GM18526 (cell line): ENCODE results near the gene CCDC120.

ENCODE experiments used
- POLR2A ChIP-seq: IDR thresholded peaks from 3 replicates; pipeline ENCODE4 v1.6.1; 2011; ENCODE audit not compliant: insufficient read length; ENCODE audit errors: extremely low read depth

Gene CCDC120

DNA sequence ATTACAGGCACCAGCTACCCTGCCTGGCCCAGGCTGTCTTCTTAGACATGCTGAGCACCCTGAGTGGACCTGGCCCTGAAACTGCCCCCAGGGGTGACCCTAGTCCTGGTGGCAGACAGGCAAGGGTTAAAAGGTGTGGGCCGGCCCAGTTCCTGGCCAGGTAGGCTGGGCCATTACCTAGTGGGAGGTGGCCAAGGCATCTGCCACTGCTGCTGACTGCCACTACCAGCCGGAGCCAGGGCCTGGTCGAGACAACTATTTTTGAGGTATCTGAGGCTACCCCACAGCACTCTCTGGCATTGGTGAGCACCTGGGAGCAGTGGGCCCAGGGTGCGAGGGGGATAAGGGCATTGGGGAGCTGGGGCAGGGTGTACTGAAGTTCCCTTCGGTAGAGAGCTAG, at the start of gene CCDC120:
TSS of gene CCDC120 (plus strand) at position 206 of the 400 bp plus-strand sequence. CDS start 3,043 bp downstream, outside the sequence.
- TF ChIP-seq POLR2A: no peak

DNA sequence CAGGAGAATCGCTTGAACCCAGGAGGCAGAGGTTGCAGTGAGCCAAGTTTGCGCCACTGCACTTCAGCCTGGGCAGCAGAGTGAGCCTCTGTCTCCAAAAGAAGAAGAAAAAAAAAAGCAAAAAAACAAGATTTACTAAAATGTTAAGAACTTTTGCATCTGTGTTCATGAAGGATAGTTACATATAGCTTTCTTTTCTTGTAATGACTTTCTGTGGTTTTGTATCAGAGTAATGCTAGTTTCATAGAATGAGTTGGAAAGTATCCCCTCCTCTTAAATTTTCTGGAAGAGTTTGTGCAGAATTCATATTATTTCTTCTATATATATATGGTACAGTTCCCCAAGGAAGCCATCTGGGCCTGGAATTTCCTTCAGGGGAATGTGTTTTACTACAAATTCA, 39.7 kb upstream of the CCDC120 start:
- TF ChIP-seq POLR2A: no peak

GRCh38 chrX:49019599-49020249, 39.1 kb upstream of the CCDC120 start:
- no peak for TF ChIP-seq POLR2A

GRCh38 chrX:49029876-49030275, 28.9 kb upstream of the CCDC120 start:
- no peak for TF ChIP-seq POLR2A

DNA sequence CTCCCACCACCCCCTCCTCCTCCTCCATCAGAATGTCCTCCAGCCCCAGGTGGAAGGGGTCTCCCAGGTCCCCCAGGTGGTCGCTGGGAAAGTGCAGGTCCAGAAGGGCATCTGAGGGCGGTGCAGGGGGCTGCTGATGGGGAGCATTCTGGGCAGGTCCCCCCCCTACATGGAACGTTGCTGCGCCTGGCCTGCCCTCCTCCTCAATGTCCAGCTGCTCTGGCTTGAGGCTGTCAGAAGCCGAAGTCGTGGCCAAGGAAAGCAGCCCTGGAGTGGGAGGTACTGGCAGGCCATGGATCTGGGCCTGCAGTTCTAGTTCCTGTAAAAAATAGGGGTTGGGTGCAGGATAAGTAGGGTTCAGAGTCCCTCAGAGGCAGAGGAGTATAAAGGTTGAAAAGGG, 28.5 kb upstream of the CCDC120 start:
- TF ChIP-seq POLR2A: no peak

GRCh38 chrX:49037883-49038475, 20.8 kb upstream of the CCDC120 start:
- TF ChIP-seq POLR2A: no peak

- TF ChIP-seq POLR2A: no peak
Measured at GRCh38 chrX:49039598-49040375, 19.0 kb upstream of the CCDC120 start.

DNA sequence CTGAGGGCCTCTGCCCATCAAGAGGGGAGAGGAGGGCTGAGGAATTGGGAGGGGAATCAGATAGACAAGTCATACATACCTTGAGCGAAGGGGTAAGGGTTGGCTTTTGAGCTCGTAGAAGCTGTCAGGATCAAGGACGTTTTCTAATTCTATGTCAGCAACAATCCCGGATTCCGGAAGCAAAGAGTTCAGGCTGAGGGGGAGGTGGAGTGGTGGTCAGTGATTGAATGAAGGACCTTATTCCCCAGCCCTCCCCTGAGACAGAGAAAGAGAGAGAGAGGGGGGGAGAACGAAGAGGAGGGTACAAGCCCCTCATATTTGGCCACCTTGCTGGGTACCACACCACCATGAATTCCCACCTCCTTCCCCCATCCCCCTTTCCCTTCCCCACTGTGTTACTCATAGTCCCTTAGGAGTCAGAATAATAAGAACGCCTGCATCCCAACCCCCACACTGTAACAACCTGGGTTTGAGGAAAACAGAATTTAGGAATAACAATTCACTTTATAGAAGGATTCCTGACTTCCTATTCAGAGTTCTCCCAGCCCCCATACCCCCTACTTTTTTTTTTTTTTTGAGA, 18.3 kb upstream of the CCDC120 start:
- no peak for TF ChIP-seq POLR2A

DNA sequence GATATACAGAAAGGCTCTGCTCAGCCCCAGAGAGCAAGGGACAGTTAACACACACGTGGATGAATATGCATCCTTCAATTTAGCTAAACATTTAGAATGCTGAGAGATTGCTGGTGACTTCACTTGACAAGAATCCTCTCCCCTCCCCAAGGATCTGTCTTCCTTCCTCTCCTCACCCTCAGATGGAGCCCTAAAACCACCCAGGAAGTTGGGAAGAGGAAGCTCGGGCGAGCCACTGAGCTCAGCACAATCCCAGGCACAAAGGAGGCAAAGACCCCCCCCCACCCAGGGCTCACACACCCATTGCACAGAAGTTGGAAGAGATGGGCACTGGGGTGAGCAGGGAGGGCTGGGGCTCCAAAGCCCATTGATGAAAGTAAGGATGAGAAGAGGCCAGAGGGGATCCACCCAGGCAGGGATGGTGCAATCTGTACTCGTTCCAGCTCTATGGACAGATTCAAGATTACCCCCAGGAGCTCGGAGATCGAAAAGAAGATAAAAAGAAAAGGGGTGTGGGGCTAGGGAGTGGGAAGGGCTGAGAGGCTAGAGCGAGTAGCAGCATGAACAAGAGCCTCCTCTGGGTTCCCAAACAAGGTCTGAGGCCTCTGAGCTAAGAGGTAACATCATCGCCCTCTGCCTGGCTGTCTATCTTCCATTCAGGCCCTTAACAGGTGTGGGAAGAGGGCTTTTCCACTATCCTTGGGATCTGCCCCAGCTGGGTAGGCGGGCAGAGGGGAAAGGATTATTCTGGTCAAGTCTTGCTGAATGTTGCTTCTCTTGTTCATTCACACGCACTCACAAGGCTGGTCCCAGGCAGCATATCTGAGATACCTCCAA, 16.8 kb upstream of the CCDC120 start:
- no peak for TF ChIP-seq POLR2A

- TF ChIP-seq POLR2A: no peak
Measured at GRCh38 chrX:49042581-49043219, 16.1 kb upstream of the CCDC120 start.

- TF ChIP-seq POLR2A: no peak
Measured at GRCh38 chrX:49043220-49043986, 15.4 kb upstream of the CCDC120 start, which contains the start of gene TFE3. TFE3 (minus strand) TSS chrX:49043357; CDS start chrX:49043226, 131 bp downstream.

DNA sequence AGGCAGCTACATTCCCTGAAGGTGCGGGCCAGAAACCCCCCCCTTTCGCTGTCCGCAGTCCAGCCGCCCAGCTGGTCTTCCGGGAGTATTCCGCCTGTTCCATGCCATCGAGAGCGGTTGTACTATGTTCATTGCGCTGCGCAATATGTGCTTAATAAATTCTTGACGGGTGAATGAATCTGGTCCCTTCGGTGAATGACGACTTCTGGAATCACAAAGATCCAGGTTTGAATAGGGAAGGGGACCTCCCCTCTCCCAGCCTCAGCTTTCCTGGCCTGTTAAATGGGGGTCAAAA, 14.9 kb upstream of the CCDC120 start:
- TF ChIP-seq POLR2A: no peak

DNA sequence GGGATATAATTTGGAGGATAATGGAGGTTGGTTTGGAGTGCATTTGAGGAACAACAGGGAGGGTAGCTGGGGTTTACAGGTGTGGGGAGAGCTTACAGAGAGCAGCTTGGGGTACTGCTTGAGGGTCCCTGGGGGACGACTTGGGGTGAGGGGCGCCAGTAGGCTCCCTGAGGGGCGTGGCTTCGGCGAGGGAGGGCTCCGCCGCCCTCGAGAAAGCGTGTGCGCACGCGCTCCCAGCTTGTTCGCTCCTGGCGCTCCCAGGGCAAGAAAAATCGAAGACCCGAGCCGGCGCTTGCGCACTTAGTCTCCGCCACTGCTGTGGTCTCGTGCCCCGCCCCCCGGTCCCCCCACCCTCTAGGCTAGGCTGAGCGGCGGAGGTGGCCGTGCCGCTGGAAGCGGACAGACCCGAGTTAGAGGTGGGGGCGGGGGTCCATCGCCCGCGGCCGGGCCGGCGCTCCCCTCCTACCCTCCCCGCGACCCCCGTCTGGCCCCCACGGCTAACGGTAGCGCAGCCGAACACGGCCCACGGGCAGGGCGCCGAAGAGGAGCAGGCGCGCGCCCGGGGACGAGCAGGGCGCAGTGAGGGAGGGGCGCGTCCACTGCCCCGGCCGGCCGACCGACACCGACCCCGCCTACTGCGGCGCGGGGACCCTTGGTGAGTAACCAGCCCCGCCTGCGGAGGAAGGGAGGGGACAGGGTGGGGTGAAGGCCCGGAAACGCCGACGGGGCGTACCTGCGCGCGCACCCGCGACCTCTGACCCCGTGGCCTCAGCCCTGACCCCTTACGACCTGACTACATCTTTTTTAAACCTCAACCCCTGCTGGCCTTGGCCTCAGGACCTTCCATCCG, 5.4 kb upstream of the CCDC120 start:
- TF ChIP-seq POLR2A: no peak
